Karpas-422 (cell line): ENCODE data around the gene ATF7IP. TPM values are rescaled to one million over a fixed set of nuclear protein-coding genes. Genes with fewer than 3 reads are reported as not detected.

Experiments
- DNase-seq: peaks from one replicate; pipeline ENCODE4 v3.0.0-alpha.2; 2015
- H2AFZ ChIP-seq: fragments of 200-600 bp; sonication (generic); 2 replicates; pipeline ENCODE4 v1.6.1; 2014; ENCODE audit warnings: antibody characterized with exemption, low read length, mixed read lengths
- H3K27ac ChIP-seq: fragments of 200-600 bp; sonication (generic); 2 replicates; pipeline ENCODE4 v1.5.1; 2014; ENCODE audit warnings: mild to moderate bottlenecking, low read length, moderate library complexity
- H3K27me3 ChIP-seq: fragments of 200-600 bp; sonication (generic); 2 replicates; pipeline ENCODE4 v1.6.1; 2014; ENCODE audit warnings: low read length, mixed read lengths
- H3K36me3 ChIP-seq: fragments of 200-600 bp; sonication (generic); 2 replicates; pipeline ENCODE4 v1.6.1; 2014; ENCODE audit warnings: low read length, mixed read lengths; ENCODE audit not compliant: insufficient read depth
- H3K4me1 ChIP-seq: fragments of 200-600 bp; sonication (generic); 2 replicates; pipeline ENCODE4 v1.6.1; 2014; ENCODE audit warnings: mild to moderate bottlenecking, low read length, mixed read lengths
- H3K4me2 ChIP-seq: fragments of 200-600 bp; sonication (generic); 2 replicates; pipeline ENCODE4 v1.6.1; 2014; ENCODE audit warnings: low read length, low read depth, mild to moderate bottlenecking; ENCODE audit not compliant: poor library complexity, severe bottlenecking
- H3K4me3 ChIP-seq: fragments of 200-600 bp; sonication (generic); 2 replicates; pipeline ENCODE4 v1.5.1; 2014; ENCODE audit warnings: mild to moderate bottlenecking, antibody characterized with exemption, low read length, mixed read lengths
- H3K79me2 ChIP-seq: fragments of 200-600 bp; sonication (generic); 2 replicates; pipeline ENCODE4 v1.6.1; 2014; ENCODE audit warnings: mild to moderate bottlenecking, low read length, mixed read lengths
- H3K9ac ChIP-seq: fragments of 200-600 bp; sonication (generic); 2 replicates; pipeline ENCODE4 v1.6.0; 2014; ENCODE audit warnings: low read length
- H3K9me2 ChIP-seq: fragments of 200-600 bp; sonication (generic), shearing (Covaris generic); replicated peaks from 2 replicates; pipeline ENCODE4 v1.6.0; 2014; ENCODE audit warnings: mild to moderate bottlenecking, low read length, moderate library complexity; ENCODE audit not compliant: insufficient read depth
- H3K9me3 ChIP-seq: fragments of 300-700, 200-600 bp; sonication (generic); 2 replicates; pipeline ENCODE4 v1.6.1; 2014; ENCODE audit warnings: low read length, mixed read lengths
- H4K20me1 ChIP-seq: fragments of 200-600 bp; sonication (generic); 2 replicates; pipeline ENCODE4 v1.6.1; 2014; ENCODE audit warnings: mild to moderate bottlenecking, antibody characterized with exemption, low read length, low read depth; ENCODE audit not compliant: insufficient read depth
- total RNA-seq: library from RNA; depleted of rRNA; stranded (reverse); fragments of >200 nt; shearing (Covaris generic); gene quantifications from 2 replicates; pipeline ENCODE4 v1.2.3, GENCODE V29; 2014; ENCODE audit warnings: low replicate concordance

ATF7IP gene
- total RNA-seq, 1 experiment from 2014 or later: 88.4 TPM

- Histone ChIP-seq H3K27ac (peak overlapping the region; percentile 88), H4K20me1 (no peaks in the 10 kb centered on the region), H2AFZ (0 out of 2 replicates have a peak overlapping the region, but pooled peaks have one; percentile 52), H3K4me3 (peak overlapping the region; percentile 61), H3K9ac (peak overlapping the region; percentile 69), H3K9me3 (peaks cover 9% of the 10 kb centered on the region; the same call in 1 of the 2 replicates), H3K27me3 (no peaks in the 10 kb centered on the region), H3K4me2 (peak overlapping the region; percentile 72), H3K36me3 (peaks cover 17% of the 10 kb centered on the region), H3K79me2 (peaks cover 30% of the 10 kb centered on the region), H3K4me1 (peaks cover 37% of the 10 kb centered on the region), H3K9me2 (no peaks in the 10 kb centered on the region)
- no peak for DNase-seq
Observed at GRCh38 chr12:14364583-14365271, 755 bp upstream of the ATF7IP start.

GRCh38 chr12:14366209-14367039, 942 bp downstream of the ATF7IP start:
- peaks cover 18% of the 10 kb centered on the region for H3K36me3 ChIP-seq
- no peaks in the 10 kb centered on the region for H3K27me3 ChIP-seq
- peak overlapping the region; percentile 61 for H3K4me3 ChIP-seq
- no peaks in the 10 kb centered on the region for H3K9me2 ChIP-seq
- H2AFZ ChIP-seq: peak overlapping the region; percentile 52
- peak; percentile 78 for DNase-seq
- peak overlapping the region; percentile 88 for H3K27ac ChIP-seq
- H3K9ac ChIP-seq: peak overlapping the region; percentile 69
- peaks cover 9% of the 10 kb centered on the region; the same call in 1 of the 2 replicates for H3K9me3 ChIP-seq
- H3K4me2 ChIP-seq: peak overlapping the region; percentile 72
- H3K79me2 ChIP-seq: peaks cover 42% of the 10 kb centered on the region
- H3K4me1 ChIP-seq: peaks cover 44% of the 10 kb centered on the region
- H4K20me1 ChIP-seq: no peaks in the 10 kb centered on the region

GRCh38 chr12:14367040-14367661, 1.7 kb downstream of the ATF7IP start:
- Histone ChIP-seq H3K27ac (peak overlapping the region; percentile 88; the same call in 1 of the 2 replicates), H3K9me2 (no peaks in the 10 kb centered on the region), H3K4me1 (peaks cover 48% of the 10 kb centered on the region), H3K9ac (no peak overlapping the region), H3K4me3 (peak overlapping the region; percentile 61), H3K79me2 (peaks cover 49% of the 10 kb centered on the region), H3K27me3 (no peaks in the 10 kb centered on the region), H3K4me2 (peak overlapping the region; percentile 72), H2AFZ (no peak overlapping the region), H3K9me3 (peaks cover 9% of the 10 kb centered on the region; the same call in 1 of the 2 replicates), H3K36me3 (peaks cover 18% of the 10 kb centered on the region), H4K20me1 (no peaks in the 10 kb centered on the region)
- peak; percentile 63 for DNase-seq

- no peaks in the 10 kb centered on the region for H3K27me3 ChIP-seq
- peaks cover 71% of the 10 kb centered on the region for H3K79me2 ChIP-seq
- H3K4me3 ChIP-seq: no peak overlapping the region
- H2AFZ ChIP-seq: no peak overlapping the region
- H3K36me3 ChIP-seq: peaks cover 18% of the 10 kb centered on the region
- H4K20me1 ChIP-seq: no peaks in the 10 kb centered on the region
- H3K9me2 ChIP-seq: no peaks in the 10 kb centered on the region
- peaks cover 47% of the 10 kb centered on the region for H3K4me1 ChIP-seq
- DNase-seq: no peak
- H3K9ac ChIP-seq: no peak overlapping the region
- no peak overlapping the region for H3K27ac ChIP-seq
- H3K9me3 ChIP-seq: peaks cover 9% of the 10 kb centered on the region; the same call in 1 of the 2 replicates
- no peak overlapping the region for H3K4me2 ChIP-seq
Observed at GRCh38 chr12:14369311-14369710, 3.8 kb downstream of the ATF7IP start.

- Histone ChIP-seq H3K4me3 (no peak overlapping the region), H3K9me2 (no peaks in the 10 kb centered on the region), H3K4me1 (peaks cover 18% of the 10 kb centered on the region; the same call in 1 of the 2 replicates), H3K79me2 (peaks cover 82% of the 10 kb centered on the region), H3K4me2 (no peak overlapping the region), H2AFZ (no peak overlapping the region), H3K36me3 (peaks cover 17% of the 10 kb centered on the region), H3K27me3 (no peaks in the 10 kb centered on the region), H3K9me3 (peaks cover 5% of the 10 kb centered on the region; the same call in 1 of the 2 replicates), H4K20me1 (no peaks in the 10 kb centered on the region), H3K9ac (no peak overlapping the region), H3K27ac (no peak overlapping the region)
- DNase-seq: no peak
Observed at GRCh38 chr12:14373217-14373616, 7.7 kb downstream of the ATF7IP start.

GRCh38 chr12:14379508-14379907, 14.0 kb downstream of the ATF7IP start:
- Histone ChIP-seq H3K27ac (no peak overlapping the region), H3K4me3 (no peak overlapping the region), H4K20me1 (no peaks in the 10 kb centered on the region), H3K9me3 (peaks cover 8% of the 10 kb centered on the region; the same call in 1 of the 2 replicates), H3K36me3 (peaks cover 8% of the 10 kb centered on the region), H3K9me2 (no peaks in the 10 kb centered on the region), H3K4me2 (no peak overlapping the region), H3K79me2 (peaks cover 79% of the 10 kb centered on the region), H3K9ac (no peak overlapping the region), H2AFZ (no peak overlapping the region), H3K27me3 (no peaks in the 10 kb centered on the region), H3K4me1 (peaks cover 17% of the 10 kb centered on the region)
- no peak for DNase-seq

- Histone ChIP-seq H3K4me1 (peaks cover 51% of the 10 kb centered on the region), H3K36me3 (peaks cover 22% of the 10 kb centered on the region; the same call in 1 of the 2 replicates), H3K9ac (peak overlapping the region; percentile 56)
Observed at GRCh38 chr12:14384783-14385638, 19.5 kb downstream of the ATF7IP start.

More at GRCh38 chr12:14384783-14385638, 19.5 kb downstream of the ATF7IP start:
- H4K20me1 ChIP-seq: no peaks in the 10 kb centered on the region
- no peaks in the 10 kb centered on the region for H3K9me2 ChIP-seq
- peaks cover 81% of the 10 kb centered on the region for H3K79me2 ChIP-seq
- peak overlapping the region; percentile 64 for H3K4me3 ChIP-seq
- H3K9me3 ChIP-seq: peaks cover under 1% of the 10 kb centered on the region; the same call in 1 of the 2 replicates
- no peaks in the 10 kb centered on the region for H3K27me3 ChIP-seq
- peak overlapping the region; percentile 90 for H3K27ac ChIP-seq
- H3K4me2 ChIP-seq: peak overlapping the region; percentile 73
- peak; percentile 96 for DNase-seq
- H2AFZ ChIP-seq: 0 out of 2 replicates have a peak overlapping the region, but pooled peaks have one; percentile 40
